HEK293 (cell line): ENCODE results near the gene IFNW1.

ENCODE experiments used
- CTCF ChIP-seq: fragments of 450-650 bp; formaldehyde crosslinking; IDR thresholded peaks from 2 replicates; pipeline ENCODE4 v1.5.1; 2016; ENCODE audit warnings: missing biosample characterization, missing genetic modification characterization
- ELK4 ChIP-seq: IDR thresholded peaks from 2 replicates; pipeline ENCODE4 v1.6.1; 2011; ENCODE audit warnings: mild to moderate bottlenecking, low read depth, low read length, borderline replicate concordance
- ZNF2 ChIP-seq: fragments of 450-650 bp; formaldehyde crosslinking; IDR thresholded peaks from 2 replicates; pipeline ENCODE4 v1.5.1; 2016; ENCODE audit warnings: missing biosample characterization, missing genetic modification characterization
- ZNF221 ChIP-seq: fragments of 450-650 bp; formaldehyde crosslinking; IDR thresholded peaks from 2 replicates; pipeline ENCODE4 v1.5.1; 2017; ENCODE audit warnings: missing biosample characterization, missing genetic modification characterization, borderline replicate concordance
- ZNF362 ChIP-seq: fragments of 450-650 bp; formaldehyde crosslinking; IDR thresholded peaks from 2 replicates; pipeline ENCODE4 v1.5.1; 2016; ENCODE audit warnings: missing biosample characterization, missing genetic modification characterization
- ZNF423 ChIP-seq: fragments of 450-650 bp; formaldehyde crosslinking; IDR thresholded peaks from 2 replicates; pipeline ENCODE4 v1.5.1; 2016; ENCODE audit warnings: missing biosample characterization, missing genetic modification characterization
- ZNF654 ChIP-seq: fragments of 450-650 bp; formaldehyde crosslinking; IDR thresholded peaks from 2 replicates; pipeline ENCODE4 v1.5.1; 2016; ENCODE audit warnings: low read depth, missing biosample characterization, missing genetic modification characterization
- ZNF768 ChIP-seq: fragments of 450-650 bp; formaldehyde crosslinking; IDR thresholded peaks from 2 replicates; pipeline ENCODE4 v1.5.1; 2018; ENCODE audit warnings: missing biosample characterization, mild to moderate bottlenecking, missing genetic modification characterization
- ZNF776 ChIP-seq: fragments of 450-650 bp; formaldehyde crosslinking; IDR thresholded peaks from 2 replicates; pipeline ENCODE4 v1.5.0; 2017; ENCODE audit warnings: missing biosample characterization, missing genetic modification characterization, borderline replicate concordance
- TF ChIP-seq, protein P1 (sequence below): fragments of 450-650 bp; formaldehyde crosslinking; IDR thresholded peaks from 2 replicates; pipeline ENCODE4 v1.5.1; 2017; ENCODE audit warnings: missing biosample characterization, missing genetic modification characterization

GRCh38 chr9:21155501-21155900, 13.9 kb upstream of the IFNW1 start:
- TF ChIP-seq CTCF (no peak), ZNF423 (tag by site-specific recombination) (no peak), ZNF2 (tag by site-specific recombination) (no peak), ZNF221 (tag by site-specific recombination) (no peak), ELK4 (no peak), ZNF776 (tag by site-specific recombination) (no peak), ZNF654 (tag by site-specific recombination) (no peak), ZNF768 (tag by site-specific recombination) (no peak), ZNF362 (no peak)
- TF ChIP-seq, protein P1, sequence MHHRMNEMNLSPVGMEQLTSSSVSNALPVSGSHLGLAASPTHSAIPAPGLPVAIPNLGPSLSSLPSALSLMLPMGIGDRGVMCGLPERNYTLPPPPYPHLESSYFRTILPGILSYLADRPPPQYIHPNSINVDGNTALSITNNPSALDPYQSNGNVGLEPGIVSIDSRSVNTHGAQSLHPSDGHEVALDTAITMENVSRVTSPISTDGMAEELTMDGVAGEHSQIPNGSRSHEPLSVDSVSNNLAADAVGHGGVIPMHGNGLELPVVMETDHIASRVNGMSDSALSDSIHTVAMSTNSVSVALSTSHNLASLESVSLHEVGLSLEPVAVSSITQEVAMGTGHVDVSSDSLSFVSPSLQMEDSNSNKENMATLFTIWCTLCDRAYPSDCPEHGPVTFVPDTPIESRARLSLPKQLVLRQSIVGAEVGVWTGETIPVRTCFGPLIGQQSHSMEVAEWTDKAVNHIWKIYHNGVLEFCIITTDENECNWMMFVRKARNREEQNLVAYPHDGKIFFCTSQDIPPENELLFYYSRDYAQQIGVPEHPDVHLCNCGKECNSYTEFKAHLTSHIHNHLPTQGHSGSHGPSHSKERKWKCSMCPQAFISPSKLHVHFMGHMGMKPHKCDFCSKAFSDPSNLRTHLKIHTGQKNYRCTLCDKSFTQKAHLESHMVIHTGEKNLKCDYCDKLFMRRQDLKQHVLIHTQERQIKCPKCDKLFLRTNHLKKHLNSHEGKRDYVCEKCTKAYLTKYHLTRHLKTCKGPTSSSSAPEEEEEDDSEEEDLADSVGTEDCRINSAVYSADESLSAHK (tag by site-specific recombination), result no peak
